GM12878 (cell line): ENCODE data around the gene POLR2I. TPM values are rescaled to one million over a fixed set of nuclear protein-coding genes. Genes with fewer than 3 reads are reported as not detected.

Source experiments
- CHD1 ChIP-seq: IDR thresholded peaks from 2 replicates; pipeline ENCODE4 v1.6.1; 2012; ENCODE audit warnings: low read depth, low read length, improper control_type of control experiment
- PML ChIP-seq: IDR thresholded peaks from 2 replicates; pipeline ENCODE4 v1.6.1; 2012; ENCODE audit warnings: low read length, inconsistent platforms
- RCOR1 ChIP-seq: conservative IDR thresholded peaks from 2 replicates; pipeline ENCODE4 v1.6.1; 2012; ENCODE audit warnings: low read depth, low read length, improper control_type of control experiment
- polyA plus RNA-seq, 11 experiments: library from polyadenylated mRNA; depleted of rRNA in 4 of 11; unstranded in 6 of 11; stranded (reverse) in 5 of 11; fragments of >200 nt; fragmentation: Nextera tagmentation in 4 of 11; fragmentation: Illumina TruSeq in 1 of 11; extraction: Ambion mirVana in 4 of 11; extraction: Trizol in 1 of 11; gene quantifications; 1 replicate in 1 of 11; 2 replicates in 10 of 11; pipeline versions ENCODE4 v1.2.1 to v1.2.3, GENCODE V29; 2011 to 2016; ENCODE audit warnings: inconsistent platforms in 2 of 11, missing spikeins in 2 of 11, low read depth in 1 of 11
- total RNA-seq, 4 experiments: library from RNA; depleted of rRNA in 3 of 4; stranded (reverse); fragments of >200 nt in 3 of 4; fragmentation: Illumina TruSeq in 1 of 4; extraction: Trizol in 1 of 4; gene quantifications; 2 replicates each; pipeline versions ENCODE4 v1.2.1 to v1.2.3, GENCODE V29; 2013 to 2021

POLR2I gene
- total and polyA plus RNA-seq, 10 of the 15 experiments (the other 5 are each of a cell fraction or from before 2014, with no cell fraction given), result 30.9 to 272 (median 202) TPM

GRCh38 chr19:36064826-36065225 is 49.8 kb downstream of the POLR2I start (continued):
- TF ChIP-seq RCOR1 (no peak), CHD1 (no peak), PML (no peak)
- TF ChIP-seq, all 136 proteins: peak for 0

Other genes starting within 250 kb of the POLR2I start
Only the 7 nearest of the 17 such genes appear.
- 0.34 and 1.9 TPM in 2 replicates for gene CLIP3, start 82.0 kb downstream of the POLR2I start, total RNA-seq (2014; rRNA removed)
- gene CLIP3, start 82.0 kb downstream of the POLR2I start, total RNA-seq (2014; rRNA removed; fragmentation: Illumina TruSeq; extraction: Trizol), result 0.14 and 0.27 TPM in 2 replicates
- 0.59 and 0.69 TPM in 2 replicates for gene CLIP3, start 82.0 kb downstream of the POLR2I start, total RNA-seq (2021)
- gene CLIP3, start 82.0 kb downstream of the POLR2I start, polyA plus RNA-seq (2011; rRNA removed), result 0.30 and 0.45 TPM in 2 replicates
- 0.47 and 0.86 TPM in 2 replicates for gene CLIP3, start 82.0 kb downstream of the POLR2I start, polyA plus RNA-seq (2014; fragmentation: Illumina TruSeq; extraction: Trizol)
- gene CLIP3, start 82.0 kb downstream of the POLR2I start, polyA plus RNA-seq (2014; fragmentation: Nextera tagmentation; extraction: Ambion mirVana), result under 1 TPM in 1 of 2 experiments, not detected in 1; 0.09 TPM
- gene CLIP3, start 82.0 kb downstream of the POLR2I start, polyA plus RNA-seq (2014; rRNA removed), result 0.27 and 0.33 TPM in 2 replicates
- gene CLIP3, start 82.0 kb downstream of the POLR2I start, polyA plus RNA-seq (2016; fragmentation: Nextera tagmentation; extraction: Ambion mirVana), result 1 to 10 TPM; 1.9 to 2.7 TPM
- 1.6 and 4.4 TPM in 2 replicates for gene THAP8, start 60.6 kb downstream of the POLR2I start, total RNA-seq (2014; rRNA removed)
- 0.40 and 0.41 TPM in 2 replicates for gene THAP8, start 60.6 kb downstream of the POLR2I start, total RNA-seq (2014; rRNA removed; fragmentation: Illumina TruSeq; extraction: Trizol)
- gene THAP8, start 60.6 kb downstream of the POLR2I start, total RNA-seq (2021), result 1.7 and 2.4 TPM in 2 replicates
- 1.8 and 2.8 TPM in 2 replicates for gene THAP8, start 60.6 kb downstream of the POLR2I start, polyA plus RNA-seq (2011; rRNA removed)
- 0.55 and 0.91 TPM in 2 replicates for gene THAP8, start 60.6 kb downstream of the POLR2I start, polyA plus RNA-seq (2014; fragmentation: Illumina TruSeq; extraction: Trizol)
- under 1 TPM; 0.24 to 0.35 TPM for gene THAP8, start 60.6 kb downstream of the POLR2I start, polyA plus RNA-seq (2014; fragmentation: Nextera tagmentation; extraction: Ambion mirVana)
- gene THAP8, start 60.6 kb downstream of the POLR2I start, polyA plus RNA-seq (2014; rRNA removed), result 3.6 TPM in 2 replicates
- gene THAP8, start 60.6 kb downstream of the POLR2I start, polyA plus RNA-seq (2016; fragmentation: Nextera tagmentation; extraction: Ambion mirVana), result 1 to 10 TPM; 4.2 TPM
- gene WDR62, start 60.0 kb downstream of the POLR2I start, total RNA-seq (2014; rRNA removed), result 12.4 and 14.2 TPM in 2 replicates
- gene WDR62, start 60.0 kb downstream of the POLR2I start, total RNA-seq (2014; rRNA removed; fragmentation: Illumina TruSeq; extraction: Trizol), result 6.1 and 6.2 TPM in 2 replicates
- gene WDR62, start 60.0 kb downstream of the POLR2I start, total RNA-seq (2021), result 18.1 and 20.1 TPM in 2 replicates
- gene WDR62, start 60.0 kb downstream of the POLR2I start, polyA plus RNA-seq (2011; rRNA removed), result 3.4 and 7.6 TPM in 2 replicates
- gene WDR62, start 60.0 kb downstream of the POLR2I start, polyA plus RNA-seq (2014; fragmentation: Illumina TruSeq; extraction: Trizol), result 4.6 and 7.6 TPM in 2 replicates
- gene WDR62, start 60.0 kb downstream of the POLR2I start, polyA plus RNA-seq (2014; fragmentation: Nextera tagmentation; extraction: Ambion mirVana), result under 1 TPM; 0.08 to 0.49 TPM
- 15.3 and 19.6 TPM in 2 replicates for gene WDR62, start 60.0 kb downstream of the POLR2I start, polyA plus RNA-seq (2014; rRNA removed)
- gene WDR62, start 60.0 kb downstream of the POLR2I start, polyA plus RNA-seq (2016; fragmentation: Nextera tagmentation; extraction: Ambion mirVana), result 10 to 100 TPM; 19.8 to 20.6 TPM
- gene OVOL3, start 3.7 kb downstream of the POLR2I start, total RNA-seq (2014; rRNA removed), result not detected in 2 replicates
- not detected in 2 replicates for gene OVOL3, start 3.7 kb downstream of the POLR2I start, total RNA-seq (2014; rRNA removed; fragmentation: Illumina TruSeq; extraction: Trizol)
- gene OVOL3, start 3.7 kb downstream of the POLR2I start, total RNA-seq (2021), result not detected in 2 replicates
- not detected in 2 replicates for gene OVOL3, start 3.7 kb downstream of the POLR2I start, polyA plus RNA-seq (2011; rRNA removed)
- not detected in 2 replicates for gene OVOL3, start 3.7 kb downstream of the POLR2I start, polyA plus RNA-seq (2014; fragmentation: Illumina TruSeq; extraction: Trizol)
- not detected for gene OVOL3, start 3.7 kb downstream of the POLR2I start, polyA plus RNA-seq (2014; fragmentation: Nextera tagmentation; extraction: Ambion mirVana)
- gene OVOL3, start 3.7 kb downstream of the POLR2I start, polyA plus RNA-seq (2014; rRNA removed), result not detected in 2 replicates
- gene OVOL3, start 3.7 kb downstream of the POLR2I start, polyA plus RNA-seq (2016; fragmentation: Nextera tagmentation; extraction: Ambion mirVana), result under 1 TPM in 1 of 2 experiments, not detected in 1; 0.43 TPM
- 141 and 156 TPM in 2 replicates for gene TBCB, start 593 bp upstream of the POLR2I start, total RNA-seq (2014; rRNA removed)
- gene TBCB, start 593 bp upstream of the POLR2I start, total RNA-seq (2014; rRNA removed; fragmentation: Illumina TruSeq; extraction: Trizol), result 80.1 and 86.0 TPM in 2 replicates
- gene TBCB, start 593 bp upstream of the POLR2I start, total RNA-seq (2021), result 117 and 123 TPM in 2 replicates
- gene TBCB, start 593 bp upstream of the POLR2I start, polyA plus RNA-seq (2011; rRNA removed), result 102 and 135 TPM in 2 replicates
- gene TBCB, start 593 bp upstream of the POLR2I start, polyA plus RNA-seq (2014; fragmentation: Illumina TruSeq; extraction: Trizol), result 50.0 and 83.5 TPM in 2 replicates
- 10 to 100 TPM in 1 of 2 experiments, 1 to 10 TPM in 1; 9.4 to 18.3 TPM for gene TBCB, start 593 bp upstream of the POLR2I start, polyA plus RNA-seq (2014; fragmentation: Nextera tagmentation; extraction: Ambion mirVana)
- gene TBCB, start 593 bp upstream of the POLR2I start, polyA plus RNA-seq (2014; rRNA removed), result 179 and 193 TPM in 2 replicates
- 100 to 1,000 TPM; 186 to 188 TPM for gene TBCB, start 593 bp upstream of the POLR2I start, polyA plus RNA-seq (2016; fragmentation: Nextera tagmentation; extraction: Ambion mirVana)
- gene CAPNS1, start 25.2 kb upstream of the POLR2I start, total RNA-seq (2014; rRNA removed), result 232 and 266 TPM in 2 replicates
- gene CAPNS1, start 25.2 kb upstream of the POLR2I start, total RNA-seq (2014; rRNA removed; fragmentation: Illumina TruSeq; extraction: Trizol), result 210 and 223 TPM in 2 replicates
- 430 and 441 TPM in 2 replicates for gene CAPNS1, start 25.2 kb upstream of the POLR2I start, total RNA-seq (2021)
- gene CAPNS1, start 25.2 kb upstream of the POLR2I start, polyA plus RNA-seq (2011; rRNA removed), result 251 and 562 TPM in 2 replicates
- gene CAPNS1, start 25.2 kb upstream of the POLR2I start, polyA plus RNA-seq (2014; fragmentation: Illumina TruSeq; extraction: Trizol), result 366 and 491 TPM in 2 replicates
- 100 to 1,000 TPM in 1 of 2 experiments, 10 to 100 TPM in 1; 96.9 to 207 TPM for gene CAPNS1, start 25.2 kb upstream of the POLR2I start, polyA plus RNA-seq (2014; fragmentation: Nextera tagmentation; extraction: Ambion mirVana)
- 355 and 464 TPM in 2 replicates for gene CAPNS1, start 25.2 kb upstream of the POLR2I start, polyA plus RNA-seq (2014; rRNA removed)
- gene CAPNS1, start 25.2 kb upstream of the POLR2I start, polyA plus RNA-seq (2016; fragmentation: Nextera tagmentation; extraction: Ambion mirVana), result 100 to 1,000 TPM; 124 to 141 TPM
- not detected in 2 replicates for gene COX7A1, start 37.6 kb upstream of the POLR2I start, total RNA-seq (2014; rRNA removed)
- not detected in 2 replicates for gene COX7A1, start 37.6 kb upstream of the POLR2I start, total RNA-seq (2014; rRNA removed; fragmentation: Illumina TruSeq; extraction: Trizol)
- gene COX7A1, start 37.6 kb upstream of the POLR2I start, total RNA-seq (2021), result not detected in 2 replicates
- not detected in 2 replicates for gene COX7A1, start 37.6 kb upstream of the POLR2I start, polyA plus RNA-seq (2011; rRNA removed)
- not detected in 2 replicates for gene COX7A1, start 37.6 kb upstream of the POLR2I start, polyA plus RNA-seq (2014; fragmentation: Illumina TruSeq; extraction: Trizol)
- not detected for gene COX7A1, start 37.6 kb upstream of the POLR2I start, polyA plus RNA-seq (2014; fragmentation: Nextera tagmentation; extraction: Ambion mirVana)
- not detected in 2 replicates for gene COX7A1, start 37.6 kb upstream of the POLR2I start, polyA plus RNA-seq (2014; rRNA removed)
- not detected for gene COX7A1, start 37.6 kb upstream of the POLR2I start, polyA plus RNA-seq (2016; fragmentation: Nextera tagmentation; extraction: Ambion mirVana)